K562 (cell line): Measurements from ENCODE around the gene DNMT3A.

ENCODE experiments used
- CTBP1 ChIP-seq: fragments of 450-650 bp; IDR thresholded peaks from 2 replicates; pipeline ENCODE4 v1.6.1; 2016; ENCODE audit warnings: borderline replicate concordance
- EWSR1 ChIP-seq: fragments of 450-650 bp; IDR thresholded peaks from 2 replicates; pipeline ENCODE4 v1.6.1; 2018; ENCODE audit warnings: borderline replicate concordance, mild to moderate bottlenecking, low read depth, moderate library complexity; ENCODE audit not compliant: partially characterized antibody
- GATA2 ChIP-seq: sonication (generic); formaldehyde crosslinking; IDR thresholded peaks from 2 replicates; pipeline ENCODE4 v1.4.0; 2020; ENCODE audit warnings: mild to moderate bottlenecking, missing genetic modification reagents
- MAX ChIP-seq: sonication (generic); formaldehyde crosslinking; IDR thresholded peaks from 2 replicates; pipeline ENCODE4 v1.9.0; 2022; ENCODE audit warnings: mild to moderate bottlenecking, missing genetic modification reagents
- MXI1 ChIP-seq: IDR thresholded peaks from 2 replicates; pipeline ENCODE4 v1.6.1; 2011; ENCODE audit warnings: low read depth, mild to moderate bottlenecking, improper control_type of control experiment, low read length
- RAD21 ChIP-seq, 2 experiments: fragments of 250-450 bp in 1 of 2; fragments of 450-650 bp in 1 of 2; sonication (Bioruptor Pico) in 1 of 2; formaldehyde crosslinking in 1 of 2; IDR thresholded peaks in 1 of 2; conservative IDR thresholded peaks in 1 of 2; 2 replicates each; pipeline versions ENCODE4 v1.4.0 to v1.8.0; 2020 to 2022; ENCODE audit warnings: mild to moderate bottlenecking in 2 of 2, moderate library complexity in 1 of 2
- RBM39 ChIP-seq: fragments of 200-400 bp; formaldehyde crosslinking; optimal IDR thresholded peaks from 2 replicates; pipeline ENCODE3; 2018; ENCODE audit warnings: low read depth, low read length
- SMC3 ChIP-seq: conservative IDR thresholded peaks from 2 replicates; pipeline ENCODE4 v1.6.1; 2011; ENCODE audit warnings: low read depth, low read length, improper control_type of control experiment; ENCODE audit not compliant: insufficient read depth
- ZC3H4 ChIP-seq: sonication (generic); formaldehyde crosslinking; IDR thresholded peaks from 2 replicates; pipeline ENCODE4 v1.9.0; 2021; ENCODE audit warnings: missing genetic modification reagents, borderline replicate concordance

GRCh38 chr2:25276569-25277465 lies 64.9 kb downstream of the DNMT3A start:
- no peak for TF ChIP-seq MXI1
- peak in 1 of 2 experiments; percentile 10; a peak in 1 of 4 replicates for TF ChIP-seq RAD21 (CRISPR knock-in tag; conservative IDR thresholded peaks at IDR 0.05 in 1 of 2, IDR thresholded peaks at IDR 0.05 in 1 of 2)
- TF ChIP-seq MAX (CRISPR knock-in tag): no peak
- no peak for TF ChIP-seq GATA2 (CRISPR knock-in tag)
- no peak for TF ChIP-seq EWSR1
- no peak for TF ChIP-seq CTBP1
- no peak for TF ChIP-seq ZC3H4 (CRISPR knock-in tag)
- TF ChIP-seq RBM39: no peak
- no peak for TF ChIP-seq SMC3
